PC-9 (cell line): ENCODE results near the gene AHDC1.

Source experiments
- CTCF ChIP-seq: fragments of 200-600 bp; sonication (generic); conservative IDR thresholded peaks from 2 replicates; pipeline ENCODE4 v1.6.1; 2017; ENCODE audit warnings: mixed run types, antibody characterized with exemption, mild to moderate bottlenecking, moderate library complexity
- EZH2 ChIP-seq: fragments of 200-600 bp; sonication (generic); IDR thresholded peaks from 2 replicates; pipeline ENCODE4 v1.8.0; 2017; ENCODE audit warnings: antibody characterized with exemption, low read depth

DNA sequence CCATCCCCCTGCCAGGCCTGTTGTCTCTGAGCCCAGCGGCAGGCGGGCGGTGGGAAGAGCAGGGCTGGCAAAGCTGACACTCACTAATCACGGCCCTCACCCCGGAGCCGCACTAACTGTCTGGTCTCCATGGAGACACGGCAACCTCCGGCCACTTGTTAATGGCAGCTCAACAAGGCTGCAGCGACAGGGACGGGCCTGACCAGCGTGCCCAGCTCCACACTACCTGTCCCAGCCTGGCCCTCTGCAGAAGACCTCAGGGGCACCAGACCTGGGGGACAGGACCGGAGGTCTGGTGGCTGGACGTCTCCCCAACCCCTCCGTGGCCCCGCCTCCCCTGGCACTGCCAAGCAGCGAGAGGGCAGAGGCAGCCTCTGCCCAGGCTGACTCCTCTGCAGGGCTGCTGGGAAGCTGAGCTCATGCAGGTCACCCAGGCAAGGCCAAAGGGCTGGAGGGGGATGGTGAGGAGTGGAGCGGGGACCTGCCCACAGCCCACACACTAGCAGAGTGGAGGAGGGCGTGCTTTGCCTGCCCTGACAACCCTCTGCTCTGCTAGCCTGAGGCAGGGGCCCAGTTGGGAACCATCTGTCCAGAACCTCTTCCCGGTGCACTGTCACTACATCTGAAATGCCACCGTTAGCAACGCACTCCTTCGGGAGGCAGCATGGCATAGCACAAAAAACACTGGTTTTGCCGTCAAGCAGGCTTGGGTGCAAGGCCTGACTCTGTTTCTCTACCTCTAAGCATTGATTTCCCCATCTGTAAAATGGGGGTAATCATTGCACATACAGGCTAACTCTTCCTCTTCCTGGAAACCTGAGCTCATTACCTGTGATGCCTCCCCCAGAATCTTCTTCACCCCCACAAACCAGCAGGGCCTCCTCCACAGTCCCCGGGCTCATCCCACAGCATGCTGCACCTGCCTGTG lies 84.3 kb downstream of the AHDC1 start:
- TF ChIP-seq CTCF = no peak
- TF ChIP-seq EZH2 = no peak
